Measurements from ENCODE around the gene IL4I1.

DNA sequence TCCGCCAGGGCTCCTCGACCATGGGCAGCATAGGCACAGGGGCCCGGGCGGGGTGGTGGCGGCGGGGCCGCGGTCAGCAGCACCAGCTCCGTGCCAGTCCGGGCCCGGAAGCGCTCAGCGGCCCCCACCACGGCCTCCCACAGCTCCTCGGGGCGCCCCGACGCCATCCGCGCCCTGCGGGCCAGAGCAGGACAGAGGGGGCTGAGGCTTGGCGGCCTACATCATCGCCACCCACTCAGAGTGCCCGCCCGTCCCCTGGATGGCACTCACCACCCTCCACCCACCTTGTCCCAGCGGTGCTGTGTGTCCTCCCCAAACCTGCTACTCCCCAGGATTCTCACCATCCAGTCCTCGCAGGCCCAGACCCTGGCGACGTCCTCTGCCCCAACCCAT lies 23.6 kb downstream of the IL4I1 start:
- TF ChIP-seq, protein P1, sequence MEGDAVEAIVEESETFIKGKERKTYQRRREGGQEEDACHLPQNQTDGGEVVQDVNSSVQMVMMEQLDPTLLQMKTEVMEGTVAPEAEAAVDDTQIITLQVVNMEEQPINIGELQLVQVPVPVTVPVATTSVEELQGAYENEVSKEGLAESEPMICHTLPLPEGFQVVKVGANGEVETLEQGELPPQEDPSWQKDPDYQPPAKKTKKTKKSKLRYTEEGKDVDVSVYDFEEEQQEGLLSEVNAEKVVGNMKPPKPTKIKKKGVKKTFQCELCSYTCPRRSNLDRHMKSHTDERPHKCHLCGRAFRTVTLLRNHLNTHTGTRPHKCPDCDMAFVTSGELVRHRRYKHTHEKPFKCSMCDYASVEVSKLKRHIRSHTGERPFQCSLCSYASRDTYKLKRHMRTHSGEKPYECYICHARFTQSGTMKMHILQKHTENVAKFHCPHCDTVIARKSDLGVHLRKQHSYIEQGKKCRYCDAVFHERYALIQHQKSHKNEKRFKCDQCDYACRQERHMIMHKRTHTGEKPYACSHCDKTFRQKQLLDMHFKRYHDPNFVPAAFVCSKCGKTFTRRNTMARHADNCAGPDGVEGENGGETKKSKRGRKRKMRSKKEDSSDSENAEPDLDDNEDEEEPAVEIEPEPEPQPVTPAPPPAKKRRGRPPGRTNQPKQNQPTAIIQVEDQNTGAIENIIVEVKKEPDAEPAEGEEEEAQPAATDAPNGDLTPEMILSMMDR (IDR thresholded peaks at IDR 0.05) = no peak
- TF ChIP-seq POLR2A (IDR thresholded peaks at IDR 0.05) (no peak), POLR2AphosphoS5 (IDR thresholded peaks at IDR 0.05) (no peak)
